ENCODE measurements around the gene MAD1L1.
"Not testable (repeated sequence)": the region's sequence is repeated elsewhere in the genome, so short reads cannot be mapped to it uniquely, and the experiment has no call there.

MAD1L1 gene

DNA sequence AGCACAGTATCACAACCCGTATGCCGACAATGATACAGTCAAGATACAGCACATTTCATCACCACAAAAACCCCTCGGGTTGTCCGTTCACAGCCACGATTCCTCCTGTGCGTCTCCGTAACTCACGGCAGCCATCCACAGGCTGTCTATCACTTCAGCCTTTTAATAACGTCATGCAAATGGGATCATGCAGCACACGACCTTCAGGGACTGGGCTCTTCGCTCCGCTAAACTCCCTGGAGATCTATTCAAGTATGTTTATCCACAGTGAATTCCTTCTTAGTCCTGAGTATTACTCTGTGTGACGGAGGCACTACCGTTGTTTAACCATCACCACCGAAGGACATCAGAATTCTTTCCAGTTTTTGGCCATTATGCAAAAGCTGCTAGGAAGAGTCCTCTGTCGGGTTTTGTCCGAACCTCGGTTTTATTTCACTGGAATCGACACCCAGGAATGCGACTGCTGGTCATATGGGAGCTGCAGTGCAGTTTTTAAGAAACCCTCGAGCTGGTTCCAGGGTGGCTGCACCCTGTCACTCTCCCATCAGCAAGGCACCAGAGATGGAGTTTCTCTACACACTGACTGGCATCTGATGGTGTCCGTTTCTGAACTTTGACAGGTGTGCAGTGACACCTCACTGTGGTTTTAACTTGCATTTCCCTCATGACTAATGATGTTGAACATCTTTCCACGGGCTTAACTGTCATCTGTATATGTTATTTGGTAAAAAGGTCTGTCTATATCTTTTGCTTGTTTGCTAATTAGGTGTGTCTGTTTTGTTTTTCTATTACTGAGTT is 193.6 kb downstream of the MAD1L1 start:
- no peak for DNase-seq

GRCh38 chr7:2037808-2038522 is 194.8 kb downstream of the MAD1L1 start:
- no peak for DNase-seq

DNA sequence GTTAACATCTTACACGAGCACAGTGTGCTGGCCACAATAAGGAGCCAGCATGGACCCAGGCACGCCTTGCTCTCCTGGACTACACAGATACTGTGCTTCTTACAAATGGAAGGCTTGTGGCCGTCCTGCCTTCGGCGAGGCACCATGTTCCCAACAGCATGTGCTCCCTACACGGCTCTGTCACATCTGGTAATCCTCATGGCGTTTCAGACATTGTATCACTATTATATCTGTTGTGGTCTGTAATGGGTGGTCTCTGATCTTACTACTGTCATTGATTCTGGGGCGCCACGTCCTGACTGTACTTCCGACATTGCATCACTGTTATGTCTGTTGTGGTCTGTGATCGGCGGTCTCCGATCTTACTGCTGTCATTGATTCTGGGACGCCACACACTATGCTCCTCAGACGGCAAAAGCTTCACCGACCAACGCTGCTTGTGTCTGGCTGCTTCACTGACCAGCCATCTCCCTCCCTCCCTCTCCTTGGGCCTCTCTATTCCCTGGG is 195.4 kb downstream of the MAD1L1 start:
- no peak for DNase-seq

DNA sequence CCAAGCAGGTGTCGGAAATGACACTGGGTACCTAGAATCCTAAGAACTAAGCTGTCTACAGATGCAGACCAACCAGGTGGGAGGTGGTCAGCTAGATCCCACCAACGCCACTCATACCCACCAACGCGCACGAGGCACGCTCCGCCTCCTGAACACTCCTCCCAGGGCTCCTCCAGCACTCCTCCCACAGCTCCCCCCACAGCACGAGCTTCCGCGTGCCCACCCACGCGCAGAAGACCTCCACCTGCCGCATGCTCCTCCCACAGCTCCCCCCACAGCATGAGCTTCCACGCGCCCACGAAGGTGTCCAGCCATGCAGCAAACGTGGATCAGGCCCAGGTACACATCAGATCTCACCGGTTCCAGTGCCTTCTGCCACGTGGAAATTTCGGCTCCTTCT is 196.0 kb downstream of the MAD1L1 start:
- DNase-seq, result no peak

DNA sequence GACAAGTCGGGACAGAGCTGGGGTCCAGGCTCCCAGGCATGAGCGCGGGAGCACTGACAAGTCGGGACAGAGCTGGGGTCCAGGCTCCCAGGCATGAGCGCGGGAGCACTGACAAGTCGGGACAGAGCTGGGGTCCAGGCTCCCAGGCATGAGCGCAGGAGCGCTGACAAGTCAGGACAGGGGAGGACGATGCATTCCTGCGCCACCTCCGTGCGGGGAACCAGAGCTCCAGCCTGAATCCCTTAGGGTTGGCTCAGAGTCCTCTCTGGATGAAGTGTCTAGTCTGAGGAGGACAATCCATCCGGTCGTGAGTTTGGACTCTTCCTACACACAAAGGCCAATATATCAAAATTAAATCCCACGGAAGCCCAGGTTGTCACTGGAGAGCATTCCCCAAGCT is 196.5 kb downstream of the MAD1L1 start:
- DNase-seq, result not testable (repeated sequence)

GRCh38 chr7:2034291-2035201 is 198.2 kb downstream of the MAD1L1 start:
- DNase-seq, result no peak

GRCh38 chr7:2033586-2034135 is 199.1 kb downstream of the MAD1L1 start:
- DNase-seq, result no peak

- no peak for DNase-seq
These were observed 199.8 kb downstream of the MAD1L1 start for GRCh38 chr7:2032876-2033407.

GRCh38 chr7:2032030-2032875 is 200.5 kb downstream of the MAD1L1 start:
- DNase-seq, result no peak

DNA sequence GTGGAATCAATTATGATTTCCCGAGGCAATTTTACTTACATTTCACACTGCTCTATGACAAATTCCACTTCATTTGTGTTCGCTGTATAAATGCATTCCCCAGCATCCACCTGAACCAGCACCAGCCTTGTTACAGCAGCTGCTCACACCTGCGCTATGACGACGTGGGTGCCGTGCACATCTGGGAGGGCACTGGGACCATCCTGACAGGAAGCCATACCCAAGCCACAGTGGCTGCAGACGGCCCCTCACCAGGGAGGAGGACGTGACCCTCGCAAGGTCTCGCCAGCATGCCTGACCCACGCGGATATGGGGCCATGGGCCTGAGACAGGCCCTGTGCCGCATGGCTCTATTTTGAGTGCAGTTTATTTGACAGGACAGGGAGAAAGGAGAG is 201.3 kb downstream of the MAD1L1 start:
- no peak for DNase-seq

GRCh38 chr7:2030475-2031450 is 202.0 kb downstream of the MAD1L1 start:
- DNase-seq, result no peak

DNA sequence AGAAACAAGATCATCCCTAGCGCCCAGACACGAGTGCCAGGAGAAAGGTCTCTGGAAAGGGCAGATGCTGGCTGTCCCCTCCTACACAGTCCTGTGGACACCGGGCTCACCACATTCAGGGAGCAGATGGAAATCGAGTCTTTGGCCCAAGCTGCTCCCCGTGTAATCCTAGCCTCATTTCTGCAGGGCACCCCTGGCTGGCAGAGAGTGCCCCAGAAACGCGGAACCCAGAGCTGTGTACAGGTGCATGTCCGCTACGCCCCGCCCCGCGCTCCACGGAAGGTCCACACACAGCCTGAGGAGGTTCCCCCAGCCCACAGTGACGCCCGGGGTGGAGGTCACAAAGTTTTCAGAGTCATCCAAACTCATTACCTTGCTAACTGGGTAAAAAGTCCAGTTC is 202.8 kb downstream of the MAD1L1 start:
- no peak for DNase-seq

- DNase-seq, result no peak
These were observed 203.4 kb downstream of the MAD1L1 start for GRCh38 chr7:2029211-2029905.

- DNase-seq, result no peak
These were observed 204.0 kb downstream of the MAD1L1 start for GRCh38 chr7:2028733-2029132.

DNA sequence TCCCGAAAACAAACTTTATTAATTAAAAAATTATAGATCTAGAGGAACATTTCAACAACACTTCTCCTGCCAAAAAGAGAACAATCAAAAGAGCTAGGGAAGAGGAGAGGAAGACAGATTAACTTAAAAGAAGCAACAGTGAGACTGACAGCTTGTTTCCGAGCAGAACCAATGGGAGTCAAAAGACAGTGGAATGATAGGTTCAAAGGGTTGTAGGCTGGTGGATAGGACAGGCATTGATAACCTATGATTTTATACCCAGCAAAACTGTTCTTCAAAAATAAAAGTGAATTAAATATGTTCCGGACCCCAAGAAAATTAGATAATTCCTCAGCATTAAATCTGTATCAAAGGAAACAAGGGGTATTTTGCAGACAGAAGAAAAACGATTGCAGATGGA is 207.6 kb downstream of the MAD1L1 start:
- DNase-seq, result no peak

- no peak for DNase-seq
These were observed 208.2 kb downstream of the MAD1L1 start for GRCh38 chr7:2024567-2024918.

DNA sequence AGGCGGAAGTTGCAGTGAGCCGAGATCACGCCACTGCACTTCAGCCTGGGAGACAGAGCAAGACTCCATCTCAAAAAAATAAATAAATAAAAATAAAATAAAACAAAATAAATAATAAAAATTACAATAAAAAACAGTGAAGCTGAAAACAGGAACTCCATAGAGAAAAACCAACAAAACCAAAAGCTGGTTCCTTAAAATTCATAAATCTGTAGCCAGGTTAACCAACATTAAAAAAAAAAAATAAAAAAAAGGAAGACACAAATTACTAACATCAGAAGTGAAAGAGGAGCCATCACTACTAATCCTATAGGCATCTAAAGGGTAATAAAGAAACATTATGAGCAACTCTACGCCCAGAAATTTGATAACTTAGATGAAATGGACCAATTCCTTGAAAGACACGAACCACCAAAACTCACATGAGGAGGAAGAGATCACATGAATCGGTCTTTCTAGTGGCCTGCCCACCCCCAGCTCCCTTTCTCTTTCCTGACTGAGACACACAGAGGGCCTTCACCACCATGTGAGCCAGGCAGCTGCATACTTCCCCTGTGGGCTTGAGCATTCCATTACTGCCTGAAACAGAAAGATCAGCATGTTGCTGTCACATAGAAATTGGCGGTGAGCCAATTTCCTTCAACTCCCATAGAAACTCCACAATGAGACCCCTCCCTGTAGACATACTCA is 208.7 kb downstream of the MAD1L1 start:
- no peak for DNase-seq

- DNase-seq, result no peak
These were observed 210.0 kb downstream of the MAD1L1 start for GRCh38 chr7:2022737-2023250.

DNA sequence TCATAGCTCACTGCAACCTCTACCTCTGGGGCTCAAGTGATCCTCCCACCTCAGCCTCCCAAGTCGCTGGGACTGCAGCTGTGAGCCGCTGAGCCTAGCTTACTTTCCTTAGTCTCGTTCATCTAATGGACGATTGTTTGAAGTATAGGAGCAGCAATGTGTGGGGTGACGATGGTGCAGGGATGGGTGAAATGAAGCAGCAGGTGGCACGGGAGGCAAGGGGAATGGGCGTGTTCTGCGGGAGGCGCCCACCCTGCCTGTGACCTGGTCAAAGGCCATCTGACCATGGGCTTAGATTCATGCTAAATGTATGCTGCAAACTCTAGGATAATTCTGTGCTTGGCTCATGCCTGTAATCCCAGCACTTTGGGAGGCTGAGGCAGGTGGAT is 210.7 kb downstream of the MAD1L1 start:
- DNase-seq, result no peak
